GM13976 (cell line): ENCODE data around the gene CUBN.

Experiments used
- DNase-seq: peaks from one replicate; pipeline ENCODE4 v3.0.0; 2012; ENCODE audit warnings: low spot score
- in situ Hi-C: fragments of 300-500 bp; cut with MboI; formaldehyde crosslinking; loops from one replicate; pipeline ENCODE4 v1.12.0; 2022; ENCODE audit warnings: low sequenced_read_pairs, mixed read lengths, inconsistent platforms; ENCODE audit not compliant: unreplicated experiment
- TF ChIP-seq, protein P1 (sequence below): IDR thresholded peaks from 2 replicates; pipeline ENCODE4 v1.5.1; 2012; ENCODE audit warnings: borderline replicate concordance, mild to moderate bottlenecking; ENCODE audit not compliant: insufficient read depth; ENCODE audit errors: extremely low read depth, missing control alignments, control extremely low read depth

CUBN gene

DNA sequence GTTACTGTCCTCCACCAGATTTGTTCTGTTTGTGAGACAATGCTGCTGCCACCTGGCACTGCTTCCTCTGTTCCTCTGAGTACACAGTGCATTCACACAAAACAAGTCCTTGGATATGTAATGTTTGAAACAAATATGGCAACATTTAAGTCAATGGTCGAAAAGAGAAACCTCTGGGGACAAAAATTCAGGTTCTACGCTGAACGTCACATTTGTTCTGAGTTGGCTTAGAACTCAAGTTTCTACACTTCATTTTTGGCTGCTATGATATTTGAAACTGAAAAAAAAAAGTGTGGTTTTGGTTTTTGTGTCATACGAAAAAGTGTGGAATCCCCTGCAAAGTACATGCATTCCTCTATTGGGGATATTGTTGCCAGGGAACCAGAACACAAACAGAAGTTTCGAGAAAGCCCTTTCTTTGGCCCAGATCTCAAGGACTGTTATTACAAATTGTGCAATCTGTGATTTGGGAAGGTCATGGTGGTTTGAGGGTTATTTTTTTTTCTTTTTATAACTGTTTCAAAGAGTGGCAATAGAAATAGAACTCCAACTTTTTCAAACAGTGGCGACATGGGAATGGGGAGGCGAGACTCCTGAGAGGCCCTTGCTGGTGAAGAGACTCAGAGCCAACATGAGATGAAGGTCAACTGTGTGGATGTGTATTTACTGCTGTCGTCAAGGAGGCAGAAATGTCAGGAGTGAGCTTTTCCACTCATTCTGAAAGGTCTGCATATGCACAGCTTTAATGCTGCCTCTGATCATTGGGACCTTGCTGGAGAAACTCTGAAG is 127.5 kb downstream of the CUBN start:
- TF ChIP-seq, protein P1, sequence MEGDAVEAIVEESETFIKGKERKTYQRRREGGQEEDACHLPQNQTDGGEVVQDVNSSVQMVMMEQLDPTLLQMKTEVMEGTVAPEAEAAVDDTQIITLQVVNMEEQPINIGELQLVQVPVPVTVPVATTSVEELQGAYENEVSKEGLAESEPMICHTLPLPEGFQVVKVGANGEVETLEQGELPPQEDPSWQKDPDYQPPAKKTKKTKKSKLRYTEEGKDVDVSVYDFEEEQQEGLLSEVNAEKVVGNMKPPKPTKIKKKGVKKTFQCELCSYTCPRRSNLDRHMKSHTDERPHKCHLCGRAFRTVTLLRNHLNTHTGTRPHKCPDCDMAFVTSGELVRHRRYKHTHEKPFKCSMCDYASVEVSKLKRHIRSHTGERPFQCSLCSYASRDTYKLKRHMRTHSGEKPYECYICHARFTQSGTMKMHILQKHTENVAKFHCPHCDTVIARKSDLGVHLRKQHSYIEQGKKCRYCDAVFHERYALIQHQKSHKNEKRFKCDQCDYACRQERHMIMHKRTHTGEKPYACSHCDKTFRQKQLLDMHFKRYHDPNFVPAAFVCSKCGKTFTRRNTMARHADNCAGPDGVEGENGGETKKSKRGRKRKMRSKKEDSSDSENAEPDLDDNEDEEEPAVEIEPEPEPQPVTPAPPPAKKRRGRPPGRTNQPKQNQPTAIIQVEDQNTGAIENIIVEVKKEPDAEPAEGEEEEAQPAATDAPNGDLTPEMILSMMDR: no peak
- DNase-seq: no peak
- in situ Hi-C loops: no loop called here

GRCh38 chr10:17001297-17001744 is 128.3 kb downstream of the CUBN start:
- TF ChIP-seq, protein P1: no peak
- in situ Hi-C loops: no loop called here
- DNase-seq: no peak

- in situ Hi-C loops: no loop called here
- DNase-seq: no peak
- TF ChIP-seq, protein P1: no peak
Measured at GRCh38 chr10:16999665-17000451, 129.8 kb downstream of the CUBN start.

DNA sequence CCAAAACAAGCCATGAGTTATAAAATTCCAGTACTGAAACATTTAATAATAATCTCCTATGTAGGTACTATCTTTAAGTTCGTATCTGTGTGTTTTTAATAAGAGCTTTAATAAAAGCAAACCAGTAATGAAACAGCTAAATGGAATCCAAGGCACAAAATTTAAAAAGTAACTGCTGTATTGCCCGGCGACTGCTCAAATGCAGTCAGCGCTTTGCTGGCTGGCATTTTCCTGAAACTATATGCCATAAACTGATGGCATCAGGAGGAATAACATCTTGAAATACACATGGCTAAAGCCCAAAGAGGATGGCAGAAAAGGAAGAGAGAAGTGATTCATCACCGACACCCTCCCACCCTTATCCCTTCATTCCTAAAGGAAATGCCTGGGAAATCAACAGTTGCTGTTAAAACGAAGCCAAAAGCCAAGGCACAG is 133.1 kb downstream of the CUBN start:
- in situ Hi-C loops: no loop called here
- DNase-seq: no peak
- TF ChIP-seq, protein P1: no peak

DNA sequence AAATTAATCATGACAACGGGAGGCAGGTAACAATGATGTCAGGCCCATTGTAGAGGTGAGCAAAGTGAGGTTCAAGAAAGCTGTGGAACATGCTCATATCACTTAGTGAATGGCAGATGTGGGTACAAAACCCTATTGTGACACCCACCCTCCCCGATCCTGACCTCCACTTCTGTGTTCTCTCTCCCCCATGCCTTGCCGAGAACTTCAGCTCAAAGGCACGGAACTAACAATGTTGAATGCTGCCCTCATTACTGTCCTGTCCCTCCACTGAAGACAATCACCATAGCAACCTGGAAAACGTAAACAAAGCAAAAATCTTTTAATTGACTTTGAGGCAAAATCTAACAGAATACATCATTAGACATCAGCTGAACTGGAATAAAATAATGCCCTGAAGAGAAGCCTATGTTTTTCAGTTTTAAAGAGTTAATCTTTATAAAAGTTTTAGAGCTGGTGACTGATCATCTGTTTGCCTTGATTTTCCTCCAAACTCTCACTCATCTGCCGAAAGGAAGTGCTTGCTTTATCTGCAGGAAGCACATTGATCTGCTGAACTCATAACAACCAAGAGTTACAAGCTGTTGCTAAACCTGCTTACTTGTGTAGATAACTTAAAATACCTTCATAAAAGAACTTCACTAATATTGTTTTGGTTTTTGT is 133.6 kb downstream of the CUBN start:
- TF ChIP-seq, protein P1: no peak
- DNase-seq: no peak
- in situ Hi-C loops: no loop called here

DNA sequence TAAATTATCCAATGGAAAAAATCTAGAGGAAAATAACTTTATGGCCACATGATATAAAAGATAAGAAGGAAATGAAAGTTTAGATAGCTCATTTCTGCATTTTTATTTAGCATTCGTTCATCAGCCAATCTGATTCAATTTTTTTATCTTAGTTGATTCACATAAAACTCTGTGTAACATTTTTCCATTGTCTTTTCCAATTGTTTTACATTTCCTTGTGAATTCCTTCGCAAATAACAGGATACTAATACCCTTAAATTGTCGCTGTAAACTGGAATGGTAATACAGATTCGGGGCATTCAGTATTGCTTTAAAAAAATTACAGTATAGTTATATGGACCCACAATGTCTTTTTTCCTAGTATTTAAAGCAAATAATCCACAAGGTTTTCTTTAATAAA is 136.4 kb downstream of the CUBN start:
- TF ChIP-seq, protein P1: no peak
- in situ Hi-C loops: no loop called here

More for the DNA sequence above, 136.4 kb downstream of the CUBN start:
- DNase-seq: no peak
